Rectal smooth muscle tissue (tissue), 1 donor: ENCODE measurements around the gene ACTG1.

Experiments
- H3K27ac ChIP-seq: one replicate; pipeline ENCODE4 v1.7.0; 2013; ENCODE audit warnings: low read depth, low read length, inconsistent platforms
- H3K27me3 ChIP-seq: one replicate; pipeline ENCODE4 v1.7.0; 2013; ENCODE audit warnings: low read length; ENCODE audit not compliant: control insufficient read depth, insufficient read depth
- H3K36me3 ChIP-seq: one replicate; pipeline ENCODE4 v1.7.0; 2013; ENCODE audit warnings: low read length; ENCODE audit not compliant: control insufficient read depth, insufficient read depth
- H3K4me1 ChIP-seq: one replicate; pipeline ENCODE4 v1.7.0; 2013; ENCODE audit warnings: low read length; ENCODE audit not compliant: control insufficient read depth, insufficient read depth
- H3K4me3 ChIP-seq: one replicate; pipeline ENCODE4 v1.7.0; 2013; ENCODE audit warnings: low read length
- H3K9ac ChIP-seq: one replicate; pipeline ENCODE4 v1.7.0; 2013; ENCODE audit warnings: low read length

ACTG1 gene

DNA sequence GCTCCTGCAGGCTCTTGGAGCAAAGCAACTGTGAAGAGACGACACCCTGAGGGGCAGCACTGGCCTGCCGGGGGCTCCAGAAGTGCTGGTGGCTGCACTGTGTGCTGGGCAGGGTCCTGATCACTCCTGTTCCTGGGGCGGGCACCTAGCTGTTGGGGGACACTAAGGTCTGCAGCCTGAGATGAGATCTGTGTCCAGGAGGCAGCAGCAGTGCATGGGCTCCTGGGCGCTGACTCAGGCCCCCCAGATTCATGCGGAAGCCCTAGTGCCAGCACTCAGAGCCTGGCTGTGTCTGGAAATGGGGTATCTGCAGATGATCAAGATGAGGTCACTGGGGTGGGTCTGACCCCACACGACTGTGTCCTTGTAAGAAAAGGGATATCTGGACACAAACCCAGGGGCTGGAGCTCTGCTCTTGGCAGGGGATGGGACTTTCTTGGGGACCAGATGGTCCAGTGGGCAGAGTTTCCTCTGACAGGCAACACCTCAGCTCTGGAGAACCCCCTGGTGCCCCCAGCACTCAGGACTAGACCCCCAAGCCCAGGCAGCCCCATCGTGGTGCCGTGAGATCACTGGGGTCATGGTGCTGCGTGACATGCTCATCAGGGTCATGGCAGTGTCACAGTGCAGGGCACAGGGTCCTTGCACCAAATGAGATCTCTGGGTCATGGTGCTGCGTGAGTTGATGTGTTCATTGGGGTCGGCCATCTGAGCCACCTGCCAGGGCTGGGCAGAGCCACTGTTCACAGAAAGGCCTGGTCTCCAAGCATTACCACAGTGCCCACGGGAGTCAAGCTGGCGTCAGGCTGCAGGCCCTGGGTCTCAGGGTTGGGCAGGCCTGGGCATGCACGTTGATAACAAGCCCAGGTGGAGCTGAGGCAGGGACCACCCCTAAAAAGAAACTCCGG lies 30.1 kb upstream of the ACTG1 start:
- no peaks in the 10 kb centered on the region for H3K4me1 ChIP-seq
- H3K4me3 ChIP-seq, result no peak overlapping the region
- no peak overlapping the region for H3K9ac ChIP-seq
- no peaks in the 10 kb centered on the region for H3K27me3 ChIP-seq
- H3K27ac ChIP-seq, result no peak overlapping the region
- peaks cover 21% of the 10 kb centered on the region for H3K36me3 ChIP-seq

- no peak overlapping the region for H3K4me3 ChIP-seq
- H3K4me1 ChIP-seq, result no peaks in the 10 kb centered on the region
- H3K27ac ChIP-seq, result no peak overlapping the region
- H3K27me3 ChIP-seq, result peaks cover 7% of the 10 kb centered on the region
- H3K9ac ChIP-seq, result no peak overlapping the region
- H3K36me3 ChIP-seq, result peaks cover 15% of the 10 kb centered on the region
These were observed 28.5 kb upstream of the ACTG1 start for GRCh38 chr17:81541123-81541522.

DNA sequence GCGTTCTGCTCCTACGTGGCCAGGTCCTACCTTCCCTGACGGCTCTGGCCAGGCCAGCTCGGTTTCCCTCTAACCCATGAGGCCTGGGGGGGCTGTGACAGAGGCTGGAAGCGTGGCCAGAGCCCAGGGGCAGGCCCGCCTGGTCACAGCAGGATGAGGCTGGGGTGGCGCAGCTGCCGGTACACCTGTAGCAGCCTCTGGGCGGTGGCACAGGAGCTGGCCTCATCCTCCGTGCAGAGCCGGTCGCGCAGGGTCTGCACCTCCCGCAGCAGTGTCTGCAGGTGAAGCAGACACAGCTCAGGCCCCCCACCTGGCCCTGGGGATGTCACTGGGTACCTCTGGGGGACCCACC lies 28.1 kb upstream of the ACTG1 start:
- H3K4me3 ChIP-seq, result no peak overlapping the region
- H3K27ac ChIP-seq, result no peak overlapping the region
- peaks cover 11% of the 10 kb centered on the region for H3K27me3 ChIP-seq
- no peak overlapping the region for H3K9ac ChIP-seq
- no peaks in the 10 kb centered on the region for H3K4me1 ChIP-seq
- peaks cover 15% of the 10 kb centered on the region for H3K36me3 ChIP-seq

- Histone ChIP-seq H3K36me3 (peaks cover 12% of the 10 kb centered on the region), H3K4me1 (no peaks in the 10 kb centered on the region), H3K9ac (no peak overlapping the region), H3K4me3 (no peak overlapping the region), H3K27me3 (peaks cover 14% of the 10 kb centered on the region), H3K27ac (no peak overlapping the region)
These were observed 27.5 kb upstream of the ACTG1 start for GRCh38 chr17:81539961-81540675.

DNA sequence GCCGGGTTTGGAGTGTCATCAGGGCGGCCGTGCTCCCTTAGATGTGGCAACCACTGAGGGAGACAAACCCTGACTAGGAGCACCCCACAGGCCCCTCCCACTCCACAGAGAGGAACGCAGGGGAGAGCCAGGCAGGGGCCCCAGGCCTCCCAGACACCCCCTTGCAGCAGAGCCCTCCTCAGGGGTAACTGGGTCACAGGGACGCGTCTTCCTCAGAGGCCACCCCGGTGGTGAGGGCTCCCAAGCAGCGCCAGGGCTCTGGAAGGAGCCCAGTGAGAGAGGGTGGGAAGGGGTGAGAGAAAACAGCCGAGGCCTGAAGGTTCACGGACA lies 26.9 kb upstream of the ACTG1 start:
- Histone ChIP-seq H3K4me1 (no peaks in the 10 kb centered on the region), H3K27me3 (peaks cover 17% of the 10 kb centered on the region), H3K9ac (no peak overlapping the region), H3K27ac (no peak overlapping the region), H3K4me3 (no peak overlapping the region), H3K36me3 (peaks cover 8% of the 10 kb centered on the region)

DNA sequence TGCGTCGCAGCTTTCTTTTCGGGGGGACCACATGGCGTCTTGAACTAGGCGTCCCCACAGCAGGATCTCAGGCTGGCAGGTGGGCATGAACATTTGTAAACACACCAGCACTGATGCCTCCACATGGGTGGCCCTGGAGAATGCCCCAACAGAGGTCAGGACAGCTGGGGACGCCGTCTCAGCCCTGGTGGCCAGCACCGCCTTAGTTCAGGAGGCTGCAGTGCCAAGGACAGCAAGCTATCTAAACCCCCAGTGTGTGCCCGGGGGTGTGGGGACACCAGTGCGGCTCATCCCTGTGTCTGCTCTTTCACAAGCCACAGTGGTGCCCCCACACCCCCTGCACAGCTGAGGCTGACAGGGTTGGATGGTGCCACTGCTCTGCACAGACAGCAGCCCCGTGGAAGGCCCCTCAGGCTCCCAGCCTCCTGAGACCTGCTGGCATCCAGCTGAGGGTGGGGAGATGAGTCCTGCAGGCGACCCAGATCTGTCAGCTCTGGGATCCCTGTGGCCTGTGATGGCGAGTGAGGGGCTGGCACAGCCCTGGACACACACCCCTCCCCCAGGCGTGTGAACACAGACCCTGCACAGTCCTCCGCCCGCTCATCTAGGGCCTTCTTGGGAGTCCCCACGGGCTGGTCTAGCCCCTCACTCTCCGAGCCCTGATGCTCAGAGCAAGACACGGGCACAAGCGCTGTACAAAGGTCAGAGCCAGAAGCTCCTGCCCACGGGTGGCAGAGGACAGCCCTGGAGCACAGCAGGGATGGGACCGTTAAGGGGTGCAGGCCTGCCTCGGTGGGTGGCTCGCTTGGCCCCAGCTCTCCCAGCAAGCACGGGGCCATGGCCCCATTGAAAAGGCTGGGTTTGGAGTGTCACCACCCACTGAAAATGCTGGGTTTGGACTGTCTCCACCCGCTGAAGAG lies 26.3 kb upstream of the ACTG1 start:
- no peak overlapping the region for H3K4me3 ChIP-seq
- H3K36me3 ChIP-seq, result peaks cover 4% of the 10 kb centered on the region
- peaks cover 22% of the 10 kb centered on the region for H3K27me3 ChIP-seq
- H3K4me1 ChIP-seq, result no peaks in the 10 kb centered on the region
- no peak overlapping the region for H3K27ac ChIP-seq
- H3K9ac ChIP-seq, result no peak overlapping the region

DNA sequence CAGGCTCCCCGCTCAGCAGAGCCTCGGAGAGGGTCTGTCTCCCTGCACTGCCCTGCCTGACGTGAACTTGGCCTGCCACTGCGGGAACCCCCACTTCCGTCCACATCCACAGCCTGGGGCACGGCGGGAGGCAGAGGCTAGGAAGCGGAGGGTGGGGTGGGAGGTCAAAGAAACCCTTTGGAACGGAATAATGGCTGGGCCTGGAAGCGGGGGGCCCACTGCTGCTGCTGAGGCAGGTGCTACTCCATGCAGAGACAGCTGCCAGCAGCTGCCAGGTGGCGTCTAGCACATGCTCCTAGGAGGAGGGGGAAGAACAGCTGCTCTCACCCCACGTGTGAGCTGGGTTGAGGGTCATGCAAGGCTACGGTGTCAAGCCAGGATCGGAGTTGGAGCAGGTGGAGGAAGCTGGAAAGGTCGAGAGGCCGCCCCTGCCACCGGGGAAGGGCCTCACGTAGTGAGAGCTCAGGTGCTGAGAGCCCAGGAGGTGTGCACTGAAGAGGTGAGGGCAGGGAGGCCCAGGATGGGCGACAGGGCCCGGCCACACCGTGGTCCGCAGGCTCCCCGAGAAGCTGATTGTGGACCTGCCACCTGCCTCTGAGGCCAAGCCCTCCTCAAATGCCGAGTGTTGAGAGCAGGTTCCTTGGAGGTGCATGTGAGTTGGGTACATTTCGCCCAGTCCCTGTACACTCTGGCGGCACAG lies 25.4 kb upstream of the ACTG1 start:
- no peak overlapping the region for H3K27ac ChIP-seq
- H3K9ac ChIP-seq, result no peak overlapping the region
- H3K27me3 ChIP-seq, result peaks cover 28% of the 10 kb centered on the region
- no peaks in the 10 kb centered on the region for H3K4me1 ChIP-seq
- no peak overlapping the region for H3K4me3 ChIP-seq
- H3K36me3 ChIP-seq, result peaks cover 3% of the 10 kb centered on the region

DNA sequence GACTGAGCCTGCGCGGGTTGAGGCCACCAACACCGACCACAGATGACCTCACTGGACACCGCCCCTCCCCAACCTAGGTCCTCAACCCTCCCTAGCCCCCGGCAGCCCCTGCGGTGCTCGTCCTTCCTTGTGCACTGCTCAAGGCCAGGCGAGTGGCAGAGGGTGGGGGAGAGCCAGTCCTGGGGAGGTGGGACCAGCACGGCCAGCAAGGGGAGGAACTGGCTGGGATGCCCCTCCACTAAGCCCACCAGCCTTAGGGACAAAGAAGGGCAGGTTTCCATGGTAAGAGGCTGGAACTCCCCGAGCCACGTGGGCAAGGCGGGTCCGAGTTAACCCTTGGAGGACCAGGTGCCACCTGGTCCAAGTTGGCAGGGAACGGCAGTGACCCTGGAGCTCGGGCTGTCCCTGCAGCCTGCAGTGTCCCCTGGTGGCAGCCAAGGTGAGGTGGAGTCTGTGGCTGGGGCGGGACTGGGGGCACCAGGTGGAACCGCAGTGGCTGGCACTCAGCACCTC lies 24.8 kb upstream of the ACTG1 start:
- H3K9ac ChIP-seq, result no peak overlapping the region
- no peaks in the 10 kb centered on the region for H3K4me1 ChIP-seq
- peaks cover 28% of the 10 kb centered on the region for H3K27me3 ChIP-seq
- H3K27ac ChIP-seq, result no peak overlapping the region
- no peak overlapping the region for H3K4me3 ChIP-seq
- peaks cover 3% of the 10 kb centered on the region for H3K36me3 ChIP-seq

DNA sequence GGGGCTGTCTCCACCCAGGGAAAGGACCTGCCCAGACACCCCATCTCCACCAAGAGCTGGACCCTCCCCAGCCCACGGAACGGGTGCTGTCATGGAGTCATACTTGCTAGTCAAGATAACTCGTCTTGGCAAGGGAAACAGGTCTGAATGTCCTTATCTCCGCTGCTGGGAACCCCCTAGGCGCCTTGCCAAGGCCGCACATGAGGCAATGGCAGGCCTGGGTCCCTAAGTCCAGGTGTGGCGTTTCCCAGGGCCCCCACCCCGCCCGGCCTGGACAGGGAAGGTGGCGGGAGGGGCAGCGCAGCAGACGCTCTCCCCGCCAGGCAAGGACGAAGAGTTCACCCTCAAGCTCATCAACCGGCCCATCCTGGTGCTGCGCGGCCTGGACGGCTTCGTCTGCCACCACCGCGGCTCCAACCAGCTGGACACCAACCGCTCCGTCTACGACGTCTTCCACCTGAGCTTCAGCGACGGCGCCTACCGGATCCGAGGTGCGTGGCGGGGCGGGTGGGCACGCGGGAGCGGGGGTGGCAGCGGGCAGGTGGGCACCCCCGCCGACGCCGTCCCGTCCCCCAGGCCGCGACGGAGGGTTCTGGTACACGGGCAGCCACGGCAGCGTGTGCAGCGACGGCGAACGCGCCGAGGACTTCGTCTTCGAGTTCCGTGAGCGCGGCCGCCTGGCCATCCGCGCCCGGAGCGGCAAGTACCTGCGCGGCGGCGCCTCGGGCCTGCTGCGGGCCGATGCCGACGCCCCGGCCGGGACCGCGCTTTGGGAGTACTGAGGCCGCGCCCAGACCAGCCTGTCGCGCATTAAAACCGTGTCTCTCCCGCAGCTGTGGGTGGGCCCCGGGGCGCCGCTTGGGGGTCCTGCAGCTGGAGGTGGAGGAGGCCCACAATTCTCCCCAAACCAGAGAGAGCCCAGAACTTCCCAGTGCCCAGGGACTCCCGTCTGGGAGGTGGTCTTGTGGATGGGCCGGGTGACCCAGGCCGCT lies 24.0 kb upstream of the ACTG1 start:
- Histone ChIP-seq H3K4me1 (no peaks in the 10 kb centered on the region), H3K9ac (no peak overlapping the region), H3K27ac (no peak overlapping the region), H3K27me3 (peaks cover 28% of the 10 kb centered on the region), H3K4me3 (no peak overlapping the region), H3K36me3 (peaks cover 3% of the 10 kb centered on the region)

DNA sequence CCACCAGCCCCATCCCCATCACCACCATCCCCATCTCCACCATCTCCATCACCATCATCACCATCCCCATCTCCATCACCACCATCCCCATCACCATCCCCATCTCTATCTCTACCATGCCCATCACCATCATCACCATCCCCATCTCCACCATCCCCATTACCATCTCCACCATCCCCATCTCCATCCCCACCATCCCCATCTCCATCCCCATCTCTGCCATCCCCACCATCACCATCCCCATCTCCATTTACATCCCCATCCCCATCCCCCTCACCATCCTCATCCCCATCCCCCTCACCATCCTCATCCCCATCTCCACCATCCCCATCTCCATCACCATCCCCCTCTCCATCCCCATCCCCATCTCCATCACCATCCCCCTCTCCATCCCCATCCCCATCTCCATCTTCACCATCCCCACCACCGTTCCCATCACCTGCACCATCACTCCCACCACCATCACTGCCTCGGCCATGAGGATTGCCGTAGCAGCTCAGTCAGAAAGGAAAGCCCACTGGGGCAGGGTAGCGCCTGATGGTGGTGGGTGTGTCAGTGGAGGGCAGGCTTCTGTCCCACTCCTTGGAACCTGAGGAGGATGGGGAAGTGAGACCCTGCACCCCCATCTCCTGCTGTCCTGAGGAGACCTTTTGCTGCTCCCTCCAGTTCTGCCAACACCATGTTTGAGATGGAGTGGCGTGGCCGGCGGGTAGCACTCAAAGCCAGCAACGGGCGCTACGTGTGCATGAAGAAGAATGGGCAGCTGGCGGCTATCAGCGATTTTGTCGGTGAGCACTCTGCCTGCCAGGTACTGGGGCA lies 23.1 kb upstream of the ACTG1 start:
- H3K9ac ChIP-seq, result no peak overlapping the region
- H3K27ac ChIP-seq, result no peak overlapping the region
- peaks cover 3% of the 10 kb centered on the region for H3K36me3 ChIP-seq
- H3K4me1 ChIP-seq, result no peaks in the 10 kb centered on the region
- peaks cover 28% of the 10 kb centered on the region for H3K27me3 ChIP-seq
- no peak overlapping the region for H3K4me3 ChIP-seq
